GM18526 (cell line): ENCODE measurements around the gene AHNAK.

Experiments used
- POLR2A ChIP-seq: IDR thresholded peaks from 3 replicates; pipeline ENCODE4 v1.6.1; 2011; ENCODE audit not compliant: insufficient read length; ENCODE audit errors: extremely low read depth

The AHNAK gene

GRCh38 chr11:62466444-62466843 lies 80.2 kb downstream of the AHNAK start:
- TF ChIP-seq POLR2A: no peak

GRCh38 chr11:62464655-62465054 lies 82.0 kb downstream of the AHNAK start:
- no peak for TF ChIP-seq POLR2A

GRCh38 chr11:62463121-62463542 lies 83.5 kb downstream of the AHNAK start:
- TF ChIP-seq POLR2A: no peak

- no peak for TF ChIP-seq POLR2A
Measured at GRCh38 chr11:62462508-62462892, 84.1 kb downstream of the AHNAK start.

GRCh38 chr11:62461740-62462507 lies 84.7 kb downstream of the AHNAK start:
- no peak for TF ChIP-seq POLR2A

GRCh38 chr11:62459080-62459479 lies 87.5 kb downstream of the AHNAK start:
- TF ChIP-seq POLR2A: no peak

GRCh38 chr11:62458212-62459002 lies 88.2 kb downstream of the AHNAK start:
- no peak for TF ChIP-seq POLR2A

GRCh38 chr11:62457478-62457877 lies 89.1 kb downstream of the AHNAK start:
- TF ChIP-seq POLR2A: no peak

GRCh38 chr11:62456630-62457029 lies 90.0 kb downstream of the AHNAK start:
- TF ChIP-seq POLR2A: no peak

GRCh38 chr11:62452839-62453468 lies 93.7 kb downstream of the AHNAK start:
- TF ChIP-seq POLR2A: no peak

GRCh38 chr11:62452261-62452660 lies 94.3 kb downstream of the AHNAK start:
- TF ChIP-seq POLR2A: no peak

- no peak for TF ChIP-seq POLR2A
Measured at GRCh38 chr11:62451241-62451621, 95.4 kb downstream of the AHNAK start.

- no peak for TF ChIP-seq POLR2A
Measured at GRCh38 chr11:62450543-62451240, 95.9 kb downstream of the AHNAK start.

- no peak for TF ChIP-seq POLR2A
Measured at GRCh38 chr11:62449451-62449851, 97.2 kb downstream of the AHNAK start.

- no peak for TF ChIP-seq POLR2A
Measured at GRCh38 chr11:62446091-62446490, 100.5 kb downstream of the AHNAK start.
